Stimulated activated CD8-positive, alpha-beta memory T cell treated with anti-CD3 and anti-CD28 coated beads, Interleukin-15, amount 100 ng/mL, for 24 hours (primary cell): Measurements from ENCODE around the gene UBA52.
"Not testable (repeated sequence)": the region's sequence is repeated elsewhere in the genome, so short reads cannot be mapped to it uniquely, and the experiment has no call there.

Source experiments
- DNase-seq: peaks from one replicate; pipeline ENCODE4 v3.0.0-alpha.2; 2020; ENCODE audit warnings: low read depth

The UBA52 gene

GRCh38 chr19:18593367-18594095 is 21.9 kb downstream of the UBA52 start:
- DNase-seq: no peak

GRCh38 chr19:18594096-18594823 is 22.6 kb downstream of the UBA52 start:
- DNase-seq: peak; percentile 52

GRCh38 chr19:18594824-18595373 is 23.2 kb downstream of the UBA52 start:
- no peak for DNase-seq

GRCh38 chr19:18595475-18595874 is 23.8 kb downstream of the UBA52 start:
- no peak for DNase-seq

GRCh38 chr19:18596752-18597157 is 25.1 kb downstream of the UBA52 start:
- DNase-seq: no peak

GRCh38 chr19:18597809-18598660 is 26.4 kb downstream of the UBA52 start:
- DNase-seq: no peak

- no peak for DNase-seq
Observed at GRCh38 chr19:18599485-18599884, 27.8 kb downstream of the UBA52 start.

- not testable (repeated sequence) for DNase-seq
Observed at GRCh38 chr19:18600692-18601397, 29.2 kb downstream of the UBA52 start.

- DNase-seq: no peak
Observed at GRCh38 chr19:18601875-18602274, 30.2 kb downstream of the UBA52 start.

- DNase-seq: no peak
Observed at GRCh38 chr19:18603255-18603957, 31.7 kb downstream of the UBA52 start.

GRCh38 chr19:18603958-18604819 is 32.5 kb downstream of the UBA52 start:
- no peak for DNase-seq

GRCh38 chr19:18604820-18605159 is 33.1 kb downstream of the UBA52 start:
- no peak for DNase-seq

GRCh38 chr19:18605196-18605545 is 33.5 kb downstream of the UBA52 start:
- DNase-seq: no peak

- DNase-seq: no peak
Observed at GRCh38 chr19:18605546-18606280, 34.1 kb downstream of the UBA52 start.

GRCh38 chr19:18606281-18607225 is 34.9 kb downstream of the UBA52 start, which contains the start of gene CRLF1:
Gene CRLF1 (minus strand): TSS chr19:18606799. CDS start chr19:18606656, 143 bp downstream.
- DNase-seq: no peak

GRCh38 chr19:18607226-18608101 is 35.8 kb downstream of the UBA52 start:
- no peak for DNase-seq

- no peak for DNase-seq
Observed at GRCh38 chr19:18608102-18608804, 36.6 kb downstream of the UBA52 start.
